SKM-1 (cell line): ENCODE measurements around the gene KRTAP1-1.
"Not testable (repeated sequence)": the region's sequence is repeated elsewhere in the genome, so short reads cannot be mapped to it uniquely, and the experiment has no call there.

ENCODE experiments used
- DNase-seq: peaks from one replicate; lab custom pipeline; 2025; ENCODE audit not compliant: unreplicated experiment; lab: John Stamatoyannopoulos, UW

Gene KRTAP1-1

GRCh38 chr17:41057547-41057946, 16.3 kb upstream of the KRTAP1-1 start:
- DNase-seq, result no peak

GRCh38 chr17:41055130-41055529, 13.9 kb upstream of the KRTAP1-1 start, which contains the start of gene KRTAP2-2:
Gene KRTAP2-2 (minus strand): TSS chr17:41055230. CDS start chr17:41055211, 19 bp downstream.
- not testable (repeated sequence) for DNase-seq

GRCh38 chr17:41054556-41054955, 13.3 kb upstream of the KRTAP1-1 start:
- DNase-seq, result not testable (repeated sequence)

GRCh38 chr17:41054025-41054424, 12.8 kb upstream of the KRTAP1-1 start:
- DNase-seq, result no peak

- DNase-seq, result no peak
Measured at GRCh38 chr17:41052566-41052965, 11.3 kb upstream of the KRTAP1-1 start.

- no peak for DNase-seq
Measured at GRCh38 chr17:41049110-41049509, 7.9 kb upstream of the KRTAP1-1 start.

GRCh38 chr17:41048441-41048840, 7.2 kb upstream of the KRTAP1-1 start:
- DNase-seq, result no peak

- not testable (repeated sequence) for DNase-seq
Measured at GRCh38 chr17:41046735-41047465, 5.7 kb upstream of the KRTAP1-1 start, which contains the start of gene KRTAP2-1. Gene KRTAP2-1 (minus strand): TSS chr17:41047316. CDS start chr17:41047267, 49 bp downstream.

GRCh38 chr17:41042953-41043352, 1.7 kb upstream of the KRTAP1-1 start:
- no peak for DNase-seq

GRCh38 chr17:41037853-41038350, 3.3 kb downstream of the KRTAP1-1 start:
- no peak for DNase-seq

- DNase-seq, result not testable (repeated sequence)
Measured at GRCh38 chr17:41034346-41034935, 6.8 kb downstream of the KRTAP1-1 start, which contains the start of gene KRTAP1-3. Gene KRTAP1-3 (minus strand): TSS chr17:41034874. CDS start chr17:41034821, 53 bp downstream.

- DNase-seq, result no peak
Measured at GRCh38 chr17:41029633-41030245, 11.5 kb downstream of the KRTAP1-1 start, which contains the start of gene KRTAP1-4. Gene KRTAP1-4 (minus strand): TSS chr17:41030195. CDS start chr17:41030078, 117 bp downstream.

- DNase-seq, result no peak
Measured at GRCh38 chr17:41026715-41027471, 14.4 kb downstream of the KRTAP1-1 start, which contains the start of gene KRTAP1-5. Gene KRTAP1-5 (minus strand): TSS chr17:41027208. CDS start chr17:41027155, 53 bp downstream.

- DNase-seq, result no peak
Measured at GRCh38 chr17:41024697-41025096, 16.6 kb downstream of the KRTAP1-1 start.

GRCh38 chr17:41020336-41020735, 20.9 kb downstream of the KRTAP1-1 start:
- no peak for DNase-seq

- DNase-seq, result no peak
Measured at GRCh38 chr17:41019415-41019814, 21.8 kb downstream of the KRTAP1-1 start.

- DNase-seq, result no peak
Measured at GRCh38 chr17:41018541-41018940, 22.7 kb downstream of the KRTAP1-1 start.

- no peak for DNase-seq
Measured at GRCh38 chr17:41016578-41017215, 24.6 kb downstream of the KRTAP1-1 start.

- no peak for DNase-seq
Measured at GRCh38 chr17:41015454-41015853, 25.8 kb downstream of the KRTAP1-1 start.

GRCh38 chr17:41013606-41014005, 27.6 kb downstream of the KRTAP1-1 start:
- DNase-seq, result no peak
